Endometrial microvascular endothelial cells (primary cell): ENCODE data around the gene LSAMP. TPM values are rescaled to one million over a fixed set of nuclear protein-coding genes. Genes with fewer than 3 reads are reported as not detected.

Experiments used
- in situ Hi-C: cut with HindIII; loops from 2 replicates; pipeline ENCODE4 v1.10.0; 2017; ENCODE audit warnings: low sequenced_read_pairs, low pct_unique_long_range_greater_than_20kb; ENCODE audit errors: inconsistent ontology term
- total RNA-seq: library from RNA; depleted of rRNA; stranded (reverse); fragments of >200 nt; gene quantifications from one replicate; pipeline ENCODE4 v1.2.3, GENCODE V29; 2015; ENCODE audit errors: inconsistent ontology term

Gene LSAMP
- total RNA-seq, 1 donor from 2014 or later: not detected

- in situ Hi-C loops: no loop called here
These were observed 60.6 kb downstream of the LSAMP start for GRCh38 chr3:116384717-116385116.

DNA sequence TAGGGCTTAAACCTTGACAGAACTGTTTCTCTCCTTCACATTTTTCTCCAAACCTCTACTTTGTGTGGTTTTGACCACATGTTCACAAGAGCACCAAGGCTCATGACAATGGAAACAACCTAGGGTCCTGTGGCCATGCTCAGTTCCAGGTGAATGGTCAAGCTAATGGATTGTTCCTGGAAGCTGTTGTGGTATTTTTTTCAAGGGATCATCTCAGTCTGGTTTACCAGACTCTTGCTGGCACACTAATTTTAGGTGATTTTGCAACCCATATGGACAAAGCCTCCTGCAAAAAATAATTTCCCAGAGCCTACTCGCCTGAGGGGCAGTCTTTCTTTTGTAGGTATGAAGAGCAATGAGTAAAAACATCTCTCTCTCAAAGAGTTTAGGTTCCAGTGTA is 67.2 kb downstream of the LSAMP start:
- in situ Hi-C loops: no loop called here

- in situ Hi-C loops: no loop called here
These were observed 70.4 kb downstream of the LSAMP start for GRCh38 chr3:116374901-116375300.

DNA sequence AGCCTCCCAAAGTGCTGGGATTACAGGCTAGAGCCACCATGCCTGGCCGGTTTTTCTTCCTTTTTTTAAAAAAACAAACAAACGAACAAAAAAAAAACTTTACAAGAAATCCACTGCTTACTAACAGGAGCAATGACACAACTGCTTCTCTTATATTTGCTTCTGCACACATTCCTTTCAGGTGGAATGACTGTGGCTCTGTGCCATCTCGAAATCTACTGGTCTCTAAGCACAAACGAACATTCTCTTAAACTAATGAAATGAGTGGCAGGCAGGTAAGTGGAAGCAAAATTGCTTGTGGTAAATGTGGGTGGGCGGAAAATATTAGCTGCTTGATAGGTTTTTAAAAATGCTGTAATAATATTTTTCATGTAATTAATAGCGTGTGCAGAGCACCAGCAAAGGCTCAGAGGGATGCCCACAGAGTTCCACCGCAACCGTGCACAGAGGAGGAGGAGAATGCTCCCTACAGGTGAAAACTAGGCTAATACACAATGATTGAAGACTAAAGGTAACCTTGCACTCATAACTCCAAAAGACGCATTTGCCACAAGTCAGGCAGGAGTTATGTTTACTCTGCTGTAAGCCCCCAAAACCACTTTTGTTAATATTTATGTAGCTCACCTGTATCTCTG is 77.4 kb downstream of the LSAMP start:
- in situ Hi-C loops: no loop called here

- in situ Hi-C loops: no loop called here
These were observed 89.2 kb downstream of the LSAMP start for GRCh38 chr3:116356056-116356455.

DNA sequence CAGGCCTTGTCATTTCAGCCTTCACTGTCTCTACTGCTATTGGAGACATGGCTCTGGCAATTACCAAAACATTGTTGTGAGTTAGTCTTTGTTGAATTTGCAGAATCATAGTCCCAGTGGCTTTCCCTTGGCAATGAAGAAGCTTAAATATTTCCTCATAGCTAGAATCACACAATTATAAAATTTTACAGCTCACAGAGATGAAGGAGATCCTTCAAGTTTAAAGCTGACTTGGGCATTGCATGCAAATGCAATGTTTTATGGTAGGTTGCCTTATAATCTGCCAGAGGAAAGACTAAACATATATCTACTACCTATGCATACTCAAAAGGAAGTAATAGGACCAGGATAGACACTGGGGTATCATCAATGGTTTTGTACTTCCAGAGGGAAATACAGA is 90.9 kb downstream of the LSAMP start:
- in situ Hi-C loops: no loop called here

DNA sequence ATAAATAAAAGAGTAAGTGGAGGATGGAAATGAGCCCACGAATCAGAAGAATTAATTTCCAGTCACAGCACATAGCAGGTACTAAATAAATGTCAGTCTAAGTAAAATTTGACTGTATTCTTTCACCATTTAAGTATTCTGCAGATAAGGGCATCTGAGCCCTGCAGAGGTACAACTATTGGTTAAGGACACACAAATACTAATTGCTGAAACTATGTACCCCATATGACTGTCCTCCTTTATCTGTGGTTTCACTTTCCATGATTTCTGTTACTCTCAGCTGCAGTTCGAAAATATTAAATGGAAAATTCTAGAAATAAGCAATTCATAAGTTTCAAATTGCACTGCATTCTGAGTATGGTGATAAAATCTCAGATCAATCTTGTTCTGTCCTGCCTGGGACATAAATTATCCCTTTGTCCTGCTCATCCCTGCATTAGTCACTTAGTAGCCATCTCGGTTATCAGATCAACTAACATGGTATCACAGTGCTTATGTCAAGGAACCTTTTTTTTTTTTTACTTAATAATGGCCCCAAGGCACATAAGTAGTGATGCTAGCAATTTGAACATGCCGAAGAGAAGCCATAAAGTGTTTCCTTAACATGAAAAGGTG is 95.1 kb downstream of the LSAMP start:
- in situ Hi-C loops: no loop called here

DNA sequence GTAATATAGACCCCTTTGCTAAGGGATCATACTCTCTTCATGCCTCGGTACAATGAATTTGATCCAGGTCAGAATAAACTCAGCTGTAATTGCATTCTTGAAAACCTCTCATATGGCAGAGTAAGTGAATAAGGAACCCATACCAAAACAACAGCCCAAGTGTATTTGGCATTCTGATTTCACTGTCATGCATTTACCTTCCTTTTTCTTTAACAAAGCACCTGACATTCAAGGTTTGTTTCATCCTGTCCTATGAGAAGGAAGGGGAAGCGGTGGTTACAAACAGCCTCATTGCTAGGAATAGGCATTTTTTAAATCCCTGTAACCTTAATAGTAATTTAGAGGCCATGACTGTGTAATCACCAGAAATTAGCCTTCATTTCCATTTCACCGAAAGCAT is 97.1 kb downstream of the LSAMP start:
- in situ Hi-C loops: no loop called here

DNA sequence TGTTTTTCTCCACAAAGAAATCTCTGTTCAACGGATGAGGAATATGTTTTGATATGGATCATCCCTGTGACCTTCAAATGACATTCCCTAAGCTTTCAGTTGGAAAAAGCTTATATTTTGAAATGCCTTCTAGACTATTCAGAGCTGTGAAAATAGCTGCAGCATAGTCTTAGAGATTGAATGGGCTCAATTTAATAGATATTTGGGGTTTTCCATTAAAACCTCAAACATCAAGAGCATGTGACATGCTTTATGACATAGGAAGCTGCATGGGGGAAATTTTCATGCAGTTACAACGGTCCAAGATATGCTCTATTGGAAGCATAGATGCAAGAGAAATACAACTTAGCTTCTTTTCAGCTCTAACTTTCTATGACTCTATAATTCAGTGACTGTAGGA is 102.8 kb downstream of the LSAMP start:
- in situ Hi-C loops: no loop called here

GRCh38 chr3:116341899-116342298 is 103.4 kb downstream of the LSAMP start:
- in situ Hi-C loops: no loop called here

DNA sequence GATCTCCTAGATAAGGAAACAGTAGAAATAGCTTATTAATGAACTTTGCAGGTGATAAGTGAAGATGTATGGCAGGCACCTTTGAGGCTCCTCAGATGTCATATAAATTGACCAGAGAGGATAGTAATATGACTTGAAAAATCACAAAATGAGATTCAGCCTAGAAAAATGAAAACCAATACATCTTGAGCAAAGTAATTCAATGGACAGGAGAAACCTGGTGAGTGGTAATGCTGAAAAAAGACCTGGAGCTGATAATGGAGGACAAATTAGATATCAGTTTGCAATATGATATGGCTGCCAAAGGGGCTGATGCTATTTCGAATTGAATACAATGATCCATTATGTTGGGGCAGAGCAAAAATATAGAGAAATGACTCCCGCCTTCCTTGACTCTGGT is 103.9 kb downstream of the LSAMP start:
- in situ Hi-C loops: no loop called here

- in situ Hi-C loops: no loop called here
These were observed 104.5 kb downstream of the LSAMP start for GRCh38 chr3:116340680-116341216.

- in situ Hi-C loops: no loop called here
These were observed 105.8 kb downstream of the LSAMP start for GRCh38 chr3:116339441-116340028.

- in situ Hi-C loops: no loop called here
These were observed 106.6 kb downstream of the LSAMP start for GRCh38 chr3:116338713-116339112.

- in situ Hi-C loops: no loop called here
These were observed 108.1 kb downstream of the LSAMP start for GRCh38 chr3:116337229-116337628.

DNA sequence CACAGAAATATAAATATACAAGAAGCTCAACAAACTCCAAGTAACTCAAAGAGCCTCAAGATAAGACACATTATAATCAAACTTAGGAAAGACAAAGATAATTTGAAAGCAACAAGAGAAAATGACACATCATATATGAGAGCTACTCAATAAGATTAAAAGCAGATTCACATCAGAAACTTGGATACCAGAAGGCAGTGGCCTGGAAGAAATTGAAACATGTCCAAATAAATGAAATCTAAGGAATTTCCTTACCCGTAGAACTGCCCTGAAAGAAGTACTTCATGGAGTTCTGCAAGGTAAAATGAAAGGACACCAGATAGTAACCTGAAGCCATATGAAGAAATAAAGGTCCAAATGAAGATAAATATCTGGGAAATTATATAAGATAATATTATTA is 113.9 kb downstream of the LSAMP start:
- in situ Hi-C loops: no loop called here

- in situ Hi-C loops: no loop called here
These were observed 122.4 kb downstream of the LSAMP start for GRCh38 chr3:116322750-116323375.

GRCh38 chr3:116318370-116318769 is 126.9 kb downstream of the LSAMP start:
- in situ Hi-C loops: no loop called here

- in situ Hi-C loops: no loop called here
These were observed 128.5 kb downstream of the LSAMP start for GRCh38 chr3:116316771-116317170.

DNA sequence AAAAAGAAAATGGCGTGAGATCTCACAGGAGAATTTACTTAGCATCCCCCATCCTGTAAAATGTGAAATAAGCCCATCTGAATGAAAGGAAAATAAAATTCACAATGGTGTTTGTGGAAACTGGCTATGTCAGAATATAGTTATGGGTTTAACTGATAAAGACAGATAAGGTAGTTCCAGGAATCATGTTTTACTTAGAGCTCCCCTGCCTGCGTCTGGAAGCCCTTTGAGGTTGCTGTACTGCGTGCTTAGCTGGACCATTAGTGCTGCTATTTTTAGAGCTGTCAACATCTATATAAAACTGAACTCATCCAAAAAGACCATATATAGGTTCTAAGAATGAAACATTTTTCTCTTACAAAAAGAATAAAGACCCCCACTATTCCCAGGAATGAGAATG is 130.8 kb downstream of the LSAMP start:
- in situ Hi-C loops: no loop called here
